NK-92 (cell line): ENCODE measurements around the gene PAK3.

Experiments used
- DNase-seq: peaks from one replicate; lab custom pipeline; 2025; ENCODE audit not compliant: unreplicated experiment; lab: John Stamatoyannopoulos, UW

The PAK3 gene

GRCh38 chrX:111095974-111096895, at the start of gene PAK3:
Gene PAK3 (plus strand): TSS chrX:111096191. CDS start chrX:111123104, 26,913 bp downstream.
- DNase-seq, result no peak

GRCh38 chrX:111047575-111047974, 48.4 kb upstream of the PAK3 start:
- DNase-seq, result no peak

- DNase-seq, result no peak
Measured at GRCh38 chrX:111052478-111052877, 43.5 kb upstream of the PAK3 start.

GRCh38 chrX:111071542-111072277, 24.3 kb upstream of the PAK3 start:
- no peak for DNase-seq

- DNase-seq, result no peak
Measured at GRCh38 chrX:111083081-111083480, 12.9 kb upstream of the PAK3 start.

- no peak for DNase-seq
Measured at GRCh38 chrX:111086591-111087006, 9.4 kb upstream of the PAK3 start.

GRCh38 chrX:111088628-111089027, 7.4 kb upstream of the PAK3 start:
- DNase-seq, result no peak

- DNase-seq, result no peak
Measured at GRCh38 chrX:111090458-111090857, 5.5 kb upstream of the PAK3 start.

GRCh38 chrX:111098874-111099273, 2.9 kb downstream of the PAK3 start:
- no peak for DNase-seq

- DNase-seq, result no peak
Measured at GRCh38 chrX:111100191-111100590, 4.2 kb downstream of the PAK3 start.

- no peak for DNase-seq
Measured at GRCh38 chrX:111101580-111101979, 5.6 kb downstream of the PAK3 start.

- no peak for DNase-seq
Measured at GRCh38 chrX:111102636-111103035, 6.6 kb downstream of the PAK3 start.

GRCh38 chrX:111103246-111103645, 7.3 kb downstream of the PAK3 start:
- no peak for DNase-seq

- DNase-seq, result no peak
Measured at GRCh38 chrX:111110098-111110775, 14.2 kb downstream of the PAK3 start.

GRCh38 chrX:111114806-111115205, 18.8 kb downstream of the PAK3 start:
- no peak for DNase-seq

GRCh38 chrX:111116666-111117065, 20.7 kb downstream of the PAK3 start:
- no peak for DNase-seq

- DNase-seq, result no peak
Measured at GRCh38 chrX:111119341-111119740, 23.4 kb downstream of the PAK3 start.

GRCh38 chrX:111123125-111123524, 27.1 kb downstream of the PAK3 start:
- no peak for DNase-seq

- no peak for DNase-seq
Measured at GRCh38 chrX:111123606-111124179, 27.7 kb downstream of the PAK3 start.

GRCh38 chrX:111124418-111124817, 28.4 kb downstream of the PAK3 start:
- no peak for DNase-seq

- DNase-seq, result no peak
Measured at GRCh38 chrX:111127038-111127437, 31.0 kb downstream of the PAK3 start.
